Trophoblast cell (in vitro differentiated cells and primary cell): ENCODE measurements around the gene SRPRA.

Experiments used
- DNase-seq, 2 donors: peaks; one replicate each; pipeline ENCODE4 v3.0.0-alpha.2; 2016
- H2AFZ ChIP-seq: 2 replicates; pipeline ENCODE4 v1.6.1; 2013; ENCODE audit warnings: low read length, moderate library complexity, mild to moderate bottlenecking; ENCODE audit not compliant: insufficient read depth, poor library complexity
- H2AK5ac ChIP-seq: 2 replicates; pipeline ENCODE4 v1.6.1; 2013; ENCODE audit warnings: mild to moderate bottlenecking, low read length
- H2BK120ac ChIP-seq: 2 replicates; pipeline ENCODE4 v1.6.1; 2013; ENCODE audit warnings: low read length, mild to moderate bottlenecking, moderate library complexity; ENCODE audit not compliant: insufficient read depth, poor library complexity
- H2BK12ac ChIP-seq: 2 replicates; pipeline ENCODE4 v1.6.1; 2013; ENCODE audit warnings: mild to moderate bottlenecking, low read length, moderate library complexity
- H2BK5ac ChIP-seq: 2 replicates; pipeline ENCODE4 v1.6.1; 2013; ENCODE audit warnings: low read length, low read depth, moderate library complexity, mild to moderate bottlenecking; ENCODE audit not compliant: poor library complexity
- H3K14ac ChIP-seq: 2 replicates; pipeline ENCODE4 v1.6.1; 2013; ENCODE audit warnings: mild to moderate bottlenecking, low read length
- H3K18ac ChIP-seq: 2 replicates; pipeline ENCODE4 v1.6.1; 2013; ENCODE audit warnings: mild to moderate bottlenecking, low read length
- H3K23ac ChIP-seq: 2 replicates; pipeline ENCODE4 v1.6.1; 2013; ENCODE audit warnings: low read length
- H3K27ac ChIP-seq: 2 replicates; pipeline ENCODE4 v1.5.1; 2013; ENCODE audit warnings: low read depth, mild to moderate bottlenecking, inconsistent platforms, low read length, moderate library complexity
- H3K27me3 ChIP-seq: 2 replicates; pipeline ENCODE4 v1.6.1; 2013; ENCODE audit warnings: inconsistent platforms, mild to moderate bottlenecking, low read length, moderate library complexity; ENCODE audit not compliant: insufficient read depth
- H3K36me3 ChIP-seq, 2 experiments: 1 replicate in 1 of 2; 2 replicates in 1 of 2; pipeline ENCODE4 v1.6.1; 2013; ENCODE audit warnings: low read length in 2 of 2, mild to moderate bottlenecking in 2 of 2, moderate library complexity in 1 of 2; ENCODE audit not compliant: insufficient read depth in 2 of 2, control insufficient read depth in 1 of 2
- H3K4ac ChIP-seq: 2 replicates; pipeline ENCODE4 v1.6.1; 2013; ENCODE audit warnings: low read depth, mild to moderate bottlenecking, low read length, moderate library complexity
- H3K4me1 ChIP-seq, 2 experiments: 1 replicate in 1 of 2; 2 replicates in 1 of 2; pipeline ENCODE4 v1.6.1; 2013; ENCODE audit warnings: low read length in 2 of 2, mild to moderate bottlenecking in 2 of 2, moderate library complexity in 1 of 2; ENCODE audit not compliant: insufficient read depth in 2 of 2, control insufficient read depth in 1 of 2
- H3K4me2 ChIP-seq: 2 replicates; pipeline ENCODE4 v1.6.1; 2013; ENCODE audit warnings: inconsistent platforms, mild to moderate bottlenecking, low read length, moderate library complexity
- H3K4me3 ChIP-seq: 2 replicates; pipeline ENCODE4 v1.5.1; 2013; ENCODE audit warnings: mild to moderate bottlenecking, low read depth, low read length, inconsistent platforms
- H3K79me1 ChIP-seq: one replicate; pipeline ENCODE4 v1.6.1; 2013; ENCODE audit warnings: low read length
- H3K79me2 ChIP-seq: 2 replicates; pipeline ENCODE4 v1.6.1; 2013; ENCODE audit warnings: low read length, mild to moderate bottlenecking; ENCODE audit not compliant: control insufficient read depth, insufficient read depth, poor library complexity
- H3K9ac ChIP-seq: 2 replicates; pipeline ENCODE4 v1.6.1; 2013; ENCODE audit warnings: mild to moderate bottlenecking, low read length
- H3K9me3 ChIP-seq: 2 replicates; pipeline ENCODE4 v1.6.1; 2013; ENCODE audit warnings: low read depth, mild to moderate bottlenecking, control low read depth, inconsistent platforms, low read length; ENCODE audit not compliant: insufficient read depth
- H4K12ac ChIP-seq: 2 replicates; pipeline ENCODE4 v1.6.1; 2013; ENCODE audit warnings: low read depth, mild to moderate bottlenecking, low read length, moderate library complexity
- H4K8ac ChIP-seq: 2 replicates; pipeline ENCODE4 v1.6.1; 2013; ENCODE audit warnings: low read depth, mild to moderate bottlenecking, low read length, moderate library complexity
- H4K91ac ChIP-seq: one replicate; pipeline ENCODE4 v1.6.1; 2013; ENCODE audit warnings: low read depth, mild to moderate bottlenecking, low read length, moderate library complexity
- WGBS: extraction: QIAGEN DNeasy Blood & Tissue Kit; methylation state at CpG from one replicate; pipeline ENCODE4 v1.1.7; 2013; ENCODE audit warnings: missing lambda C conversion rate; ENCODE audit not compliant: insufficient read length, insufficient coverage; ENCODE audit errors: extremely low coverage; 5-methylcytosine and 5-hydroxymethylcytosine counted together

SRPRA gene

DNA sequence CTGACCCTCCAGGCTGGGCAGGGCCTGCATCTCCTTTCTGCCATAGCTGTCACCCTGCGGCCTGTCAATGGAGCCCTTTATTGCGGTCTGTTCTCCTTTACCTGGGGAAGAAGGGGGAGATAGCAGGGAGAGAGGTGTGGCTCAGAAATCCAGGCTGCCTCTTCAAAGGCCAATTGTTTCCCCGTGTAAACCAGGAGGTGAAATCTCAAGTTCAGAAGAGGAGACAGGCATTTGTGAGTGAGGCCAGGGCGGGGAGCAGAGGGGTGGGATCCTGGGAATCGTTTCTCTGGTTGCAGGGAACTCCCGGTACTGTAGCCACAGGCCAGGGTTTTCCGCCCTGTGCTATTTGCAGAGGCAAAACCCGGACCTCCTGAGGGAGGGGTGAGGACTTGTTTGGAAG, 44.3 kb upstream of the SRPRA start:
- no peak overlapping the region for H3K23ac ChIP-seq
- H3K79me2 ChIP-seq: no peaks in the 10 kb centered on the region
- H4K12ac ChIP-seq: no peak overlapping the region
- no peak overlapping the region for H4K91ac ChIP-seq
- no peaks in the 10 kb centered on the region for H3K9me3 ChIP-seq
- no CpG with 5 or more reads among the region's 8 CpGs for WGBS
- H3K4ac ChIP-seq: no peak overlapping the region
- H3K4me3 ChIP-seq: no peak overlapping the region
- H3K27ac ChIP-seq: no peak overlapping the region
- H2AFZ ChIP-seq: no peak overlapping the region
- no peak overlapping the region for H2BK120ac ChIP-seq
- no peak overlapping the region for H3K18ac ChIP-seq
- H3K4me1 ChIP-seq: peaks cover 6% of the 10 kb centered on the region in 2 experiments
- no peak overlapping the region for H4K8ac ChIP-seq
- H3K79me1 ChIP-seq: peaks cover 2% of the 10 kb centered on the region
- no peak overlapping the region for H2AK5ac ChIP-seq
- no peak overlapping the region for H2BK5ac ChIP-seq
- H3K14ac ChIP-seq: no peak overlapping the region
- no peak for DNase-seq
- no peak overlapping the region for H2BK12ac ChIP-seq
- no peak overlapping the region for H3K4me2 ChIP-seq
- no peak overlapping the region for H3K9ac ChIP-seq
- no peaks in the 10 kb centered on the region for H3K36me3 ChIP-seq
- H3K27me3 ChIP-seq: no peaks in the 10 kb centered on the region

DNA sequence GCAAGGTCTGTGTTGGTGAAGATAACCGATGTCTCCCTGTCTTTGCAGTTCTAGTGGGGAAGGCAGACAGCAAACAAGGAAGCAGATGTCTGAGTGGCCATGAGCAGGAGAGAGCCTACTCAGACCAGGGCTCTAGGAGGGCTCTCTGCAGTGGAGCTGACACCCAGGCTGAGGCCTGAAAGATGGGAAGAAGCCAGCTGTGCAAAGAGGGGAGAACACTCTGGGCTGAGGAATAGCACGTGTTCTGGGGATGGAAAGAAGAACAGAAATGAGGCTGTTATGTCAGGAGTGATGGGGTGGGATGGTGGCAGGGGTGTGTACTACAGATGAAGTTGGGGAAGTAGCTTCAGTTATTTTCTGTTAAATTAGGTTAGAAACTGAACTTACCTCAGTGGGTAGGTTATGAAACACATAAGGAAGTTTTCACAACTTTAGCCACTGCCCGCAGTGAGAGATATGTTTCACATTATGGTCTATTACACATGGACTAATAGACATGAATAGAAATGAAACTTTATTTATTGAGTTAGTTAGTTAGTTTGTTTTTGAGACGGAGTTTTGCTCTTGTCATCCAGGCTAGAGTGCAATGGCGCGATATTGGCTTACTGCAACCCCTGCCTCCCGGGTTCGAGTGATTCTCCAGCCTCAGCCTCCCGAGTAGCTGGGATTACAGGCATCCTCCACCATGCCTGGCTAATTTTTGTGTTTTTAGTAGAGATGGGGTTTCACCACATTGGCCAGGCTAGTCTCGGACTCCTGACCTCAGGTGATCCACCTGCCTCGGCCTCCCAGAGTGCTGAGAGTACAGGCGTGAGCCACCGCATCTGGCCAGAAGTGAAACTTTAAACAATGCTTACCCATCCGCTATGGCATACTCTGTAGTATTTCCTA, 43.0 kb upstream of the SRPRA start:
- Histone ChIP-seq H3K36me3 (no peaks in the 10 kb centered on the region), H3K4me3 (no peak overlapping the region), H3K4ac (no peak overlapping the region), H3K18ac (no peak overlapping the region), H3K27ac (no peak overlapping the region), H4K12ac (no peak overlapping the region), H2BK120ac (no peak overlapping the region), H2AK5ac (no peak overlapping the region), H4K91ac (no peak overlapping the region), H3K4me1 (no peaks in the 10 kb centered on the region), H3K79me1 (no peaks in the 10 kb centered on the region), H2AFZ (no peak overlapping the region), H3K14ac (no peak overlapping the region), H3K23ac (no peak overlapping the region), H2BK5ac (no peak overlapping the region), H2BK12ac (no peak overlapping the region), H3K9me3 (no peaks in the 10 kb centered on the region), H3K27me3 (no peaks in the 10 kb centered on the region), H3K9ac (no peak overlapping the region), H4K8ac (no peak overlapping the region), H3K4me2 (no peak overlapping the region), H3K79me2 (no peaks in the 10 kb centered on the region)
- no peak for DNase-seq
- no CpG with 5 or more reads among the region's 14 CpGs for WGBS

DNA sequence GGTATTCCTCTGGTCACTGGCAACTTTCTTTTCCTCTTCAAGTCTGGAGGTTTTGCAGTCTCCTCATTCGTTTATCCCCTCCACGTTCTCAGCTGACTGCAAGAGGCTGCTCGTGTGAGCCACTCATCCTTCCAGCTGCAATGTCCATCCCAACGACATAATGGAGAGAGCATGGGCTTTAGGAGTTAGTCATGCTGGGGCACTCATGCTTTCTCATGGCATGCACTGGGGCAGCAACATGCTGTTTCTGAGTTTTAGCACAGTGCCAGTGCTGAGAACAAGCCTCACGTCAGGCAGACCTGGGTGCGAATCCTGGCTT, 42.3 kb upstream of the SRPRA start:
- Histone ChIP-seq H3K36me3 (no peaks in the 10 kb centered on the region), H3K4ac (no peak overlapping the region), H3K14ac (no peak overlapping the region), H4K91ac (no peak overlapping the region), H2AFZ (no peak overlapping the region), H4K12ac (no peak overlapping the region), H3K79me1 (no peaks in the 10 kb centered on the region), H3K23ac (no peak overlapping the region), H4K8ac (no peak overlapping the region), H2BK12ac (no peak overlapping the region), H3K4me3 (no peak overlapping the region), H3K18ac (no peak overlapping the region), H3K4me1 (no peaks in the 10 kb centered on the region), H2BK120ac (no peak overlapping the region), H3K9ac (no peak overlapping the region), H2BK5ac (no peak overlapping the region), H3K4me2 (no peak overlapping the region), H2AK5ac (no peak overlapping the region), H3K9me3 (no peaks in the 10 kb centered on the region), H3K27ac (no peak overlapping the region), H3K79me2 (no peaks in the 10 kb centered on the region), H3K27me3 (no peaks in the 10 kb centered on the region)
- WGBS: no CpG with 5 or more reads among the region's 6 CpGs
- DNase-seq: no peak

DNA sequence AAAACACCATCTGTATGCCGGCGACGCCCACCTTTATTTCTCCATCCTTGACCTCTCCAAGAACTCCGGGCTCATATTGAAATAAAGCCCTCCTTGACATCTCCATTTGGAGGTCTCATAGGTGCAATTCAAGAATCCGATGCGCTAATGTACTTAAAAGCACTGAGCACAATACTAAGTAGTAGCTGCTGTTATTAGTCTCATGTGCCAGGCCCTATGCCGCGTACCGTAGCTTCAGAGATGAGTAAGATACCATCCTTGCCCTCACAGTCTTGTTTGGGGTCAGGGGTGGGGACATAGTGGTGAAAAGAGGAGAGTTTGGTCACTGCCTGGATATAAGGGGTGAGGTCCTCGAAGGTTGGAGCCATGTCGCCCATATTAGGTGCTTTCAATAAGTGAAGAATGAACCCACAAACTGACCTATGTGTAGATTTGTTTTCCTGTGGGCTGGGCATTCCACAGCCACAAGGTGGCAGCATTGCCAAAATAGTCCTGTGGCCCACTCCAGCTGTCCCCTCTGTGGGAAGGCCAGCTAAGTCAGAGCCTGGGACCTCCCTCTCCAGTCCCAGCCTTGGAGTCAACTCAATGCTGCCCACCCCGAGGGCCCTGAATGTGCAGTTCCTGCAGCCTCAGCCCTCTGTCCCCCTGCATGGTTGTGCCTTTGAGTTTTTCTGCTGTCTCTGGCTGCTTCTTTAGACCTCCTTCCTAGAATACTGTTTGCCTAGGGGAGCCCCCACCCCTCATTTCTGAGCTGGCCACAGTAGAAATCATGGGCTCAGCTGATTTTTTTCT, 41.7 kb upstream of the SRPRA start:
- Histone ChIP-seq H3K27me3 (no peaks in the 10 kb centered on the region), H3K18ac (no peak overlapping the region), H3K27ac (no peak overlapping the region), H2AFZ (no peak overlapping the region), H3K9me3 (no peaks in the 10 kb centered on the region), H3K36me3 (no peaks in the 10 kb centered on the region), H3K14ac (no peak overlapping the region), H4K8ac (no peak overlapping the region), H2BK120ac (no peak overlapping the region), H4K12ac (no peak overlapping the region), H3K4ac (no peak overlapping the region), H2AK5ac (no peak overlapping the region), H3K4me1 (no peaks in the 10 kb centered on the region), H2BK12ac (no peak overlapping the region), H3K79me1 (no peaks in the 10 kb centered on the region), H3K4me3 (no peak overlapping the region), H2BK5ac (no peak overlapping the region), H3K23ac (no peak overlapping the region), H4K91ac (no peak overlapping the region), H3K79me2 (no peaks in the 10 kb centered on the region), H3K4me2 (no peak overlapping the region), H3K9ac (no peak overlapping the region)
- peak; percentile 65 to 86 for DNase-seq
- no CpG with 5 or more reads among the region's 12 CpGs for WGBS
